Liver (tissue), 9 donors: ENCODE measurements around the gene KCTD16. TPM values are rescaled to one million over a fixed set of nuclear protein-coding genes. Genes with fewer than 3 reads are reported as not detected.

Source experiments
- DNase-seq: peaks from one replicate; pipeline ENCODE4 v3.0.0-alpha.2; 2017; ENCODE audit warnings: low spot score
- H3K27ac ChIP-seq, 2 donors: one replicate each; pipeline ENCODE4 v1.7.0; 2013; ENCODE audit warnings: inconsistent platforms in 2 of 2, low read length in 2 of 2, control low read depth in 1 of 2, low read depth in 1 of 2, mild to moderate bottlenecking in 1 of 2
- H3K27me3 ChIP-seq, 4 donors: one replicate each; pipeline versions ENCODE4 v1.6.1 to v1.7.0; 2013; ENCODE audit warnings: low read length in 3 of 4, inconsistent platforms in 1 of 4, mild to moderate bottlenecking in 1 of 4, moderate library complexity in 1 of 4; ENCODE audit not compliant: control insufficient read depth in 4 of 4, insufficient read depth in 4 of 4
- H3K36me3 ChIP-seq, 4 donors: one replicate each; pipeline versions ENCODE4 v1.6.1 to v1.7.0; 2013; ENCODE audit warnings: low read length in 3 of 4, mild to moderate bottlenecking in 3 of 4, low read depth in 1 of 4, moderate library complexity in 1 of 4; ENCODE audit not compliant: control insufficient read depth in 4 of 4, insufficient read depth in 3 of 4
- H3K4me1 ChIP-seq, 4 donors: one replicate each; pipeline versions ENCODE4 v1.6.1 to v1.7.0; 2013; ENCODE audit warnings: low read length in 3 of 4, mild to moderate bottlenecking in 3 of 4, moderate library complexity in 1 of 4; ENCODE audit not compliant: control insufficient read depth in 4 of 4, insufficient read depth in 4 of 4
- H3K4me3 ChIP-seq, 3 donors: one replicate each; pipeline versions ENCODE4 v1.6.1 to v1.7.0; 2013; ENCODE audit warnings: low read length in 3 of 3, control low read depth in 1 of 3, low read depth in 1 of 3, mild to moderate bottlenecking in 1 of 3
- H3K9ac ChIP-seq, 2 donors: one replicate each; pipeline ENCODE4 v1.7.0; 2013; ENCODE audit warnings: low read length in 2 of 2, mild to moderate bottlenecking in 2 of 2, moderate library complexity in 2 of 2, control low read depth in 1 of 2, low read depth in 1 of 2
- H3K9me3 ChIP-seq, 4 donors: one replicate each; pipeline versions ENCODE4 v1.6.1 to v1.7.0; 2013; ENCODE audit warnings: low read length in 3 of 4; ENCODE audit not compliant: control insufficient read depth in 4 of 4
- ATF3 ChIP-seq: IDR thresholded peaks from 2 replicates; pipeline ENCODE4 v1.6.1; 2016; ENCODE audit warnings: antibody characterized with exemption
- EGR1 ChIP-seq, 2 donors: IDR thresholded peaks; 2 replicates each; pipeline ENCODE4 v1.6.1; 2016 to 2018; ENCODE audit warnings: antibody characterized with exemption in 2 of 2, low read depth in 2 of 2
- FOXA1 ChIP-seq: IDR thresholded peaks from 2 replicates; pipeline ENCODE4 v1.6.1; 2016; ENCODE audit warnings: antibody characterized with exemption
- FOXA2 ChIP-seq: IDR thresholded peaks from 2 replicates; pipeline ENCODE4 v1.6.1; 2016; ENCODE audit warnings: antibody characterized with exemption
- GABPA ChIP-seq, 2 donors: IDR thresholded peaks in 1 of 2; conservative IDR thresholded peaks in 1 of 2; 2 replicates each; pipeline ENCODE4 v1.6.1; 2016; ENCODE audit warnings: antibody characterized with exemption in 2 of 2, mild to moderate bottlenecking in 1 of 2, moderate library complexity in 1 of 2
- HNF4A ChIP-seq, 2 donors: conservative IDR thresholded peaks; 2 replicates each; pipeline ENCODE4 v1.6.1; 2016; ENCODE audit warnings: antibody characterized with exemption in 2 of 2, mild to moderate bottlenecking in 2 of 2
- HNF4G ChIP-seq: IDR thresholded peaks from 2 replicates; pipeline ENCODE4 v1.6.1; 2016; ENCODE audit warnings: antibody characterized with exemption
- JUND ChIP-seq, 2 donors: IDR thresholded peaks; 2 replicates each; pipeline ENCODE4 v1.6.1; 2016; ENCODE audit warnings: antibody characterized with exemption in 2 of 2
- MAX ChIP-seq: IDR thresholded peaks from 2 replicates; pipeline ENCODE4 v1.6.1; 2016; ENCODE audit warnings: antibody characterized with exemption
- NR2F2 ChIP-seq: IDR thresholded peaks from 2 replicates; pipeline ENCODE4 v1.6.1; 2016; ENCODE audit warnings: antibody characterized with exemption
- REST ChIP-seq: IDR thresholded peaks from 2 replicates; pipeline ENCODE4 v1.6.1; 2016; ENCODE audit warnings: antibody characterized with exemption, mild to moderate bottlenecking
- RXRA ChIP-seq, 2 donors: IDR thresholded peaks; 2 replicates each; pipeline ENCODE4 v1.6.1; 2017 to 2018; ENCODE audit warnings: antibody characterized with exemption in 2 of 2, mild to moderate bottlenecking in 1 of 2
- TAF1 ChIP-seq: conservative IDR thresholded peaks from 2 replicates; pipeline ENCODE4 v1.6.1; 2016; ENCODE audit warnings: antibody characterized with exemption, mild to moderate bottlenecking
- YY1 ChIP-seq: IDR thresholded peaks from 2 replicates; pipeline ENCODE4 v1.6.1; 2016; ENCODE audit warnings: antibody characterized with exemption, mild to moderate bottlenecking
- WGBS: extraction: QIAGEN DNeasy Blood & Tissue Kit; methylation state at CpG from one replicate; pipeline ENCODE4 v1.1.7; 2013; 5-methylcytosine and 5-hydroxymethylcytosine counted together
- polyA plus RNA-seq, 2 donors: library from polyadenylated mRNA; stranded (reverse) in 1 of 2; unstranded in 1 of 2; fragments of 200-250 nt in 1 of 2; fragments of >200 nt in 1 of 2; fragmentation: Nextera tagmentation in 1 of 2; extraction: Ambion mirVana in 1 of 2; gene quantifications; one replicate each; pipeline versions ENCODE4 v1.2.1 to v1.2.3, GENCODE V29; 2013 to 2015
- total RNA-seq, 2 donors: library from RNA; depleted of rRNA; stranded (reverse); fragments of >200 nt; gene quantifications; one replicate each; pipeline ENCODE4 v1.2.3, GENCODE V29; 2014
- TF ChIP-seq, protein P1 (sequence below): IDR thresholded peaks from 2 replicates; pipeline ENCODE4 v1.6.1; 2016; ENCODE audit warnings: antibody characterized with exemption
- TF ChIP-seq, protein P2 (sequence below): fragments of 150-350 bp; IDR thresholded peaks from 2 replicates; pipeline ENCODE4 v1.5.1; 2017; ENCODE audit warnings: improper control_type of control experiment, low read depth, low read length; ENCODE audit not compliant: missing input control
- donor health status: healthy.
- donor health status: healthy.
- donor health status: healthy.
- donor health status: healthy.
- donor health status: healthy.

The KCTD16 gene
- total and polyA plus RNA-seq, 4 donors = under 0.01 to 0.05 (median 0.01) TPM; not detected in 1

GRCh38 chr5:144438237-144438636, 267.6 kb downstream of the KCTD16 start:
- no peak overlapping the region for H3K27ac ChIP-seq
- no peak overlapping the region for H3K9ac ChIP-seq
- H3K36me3 ChIP-seq = peaks cover 0 to 1% (median 0%) of the 10 kb centered on the region in 4 donors
- no peak for TF ChIP-seq GABPA (IDR thresholded peaks at IDR 0.05 in 1 of 2, conservative IDR thresholded peaks at IDR 0.05 in 1 of 2)
- TF ChIP-seq NR2F2 = no peak
- TF ChIP-seq, protein P1, sequence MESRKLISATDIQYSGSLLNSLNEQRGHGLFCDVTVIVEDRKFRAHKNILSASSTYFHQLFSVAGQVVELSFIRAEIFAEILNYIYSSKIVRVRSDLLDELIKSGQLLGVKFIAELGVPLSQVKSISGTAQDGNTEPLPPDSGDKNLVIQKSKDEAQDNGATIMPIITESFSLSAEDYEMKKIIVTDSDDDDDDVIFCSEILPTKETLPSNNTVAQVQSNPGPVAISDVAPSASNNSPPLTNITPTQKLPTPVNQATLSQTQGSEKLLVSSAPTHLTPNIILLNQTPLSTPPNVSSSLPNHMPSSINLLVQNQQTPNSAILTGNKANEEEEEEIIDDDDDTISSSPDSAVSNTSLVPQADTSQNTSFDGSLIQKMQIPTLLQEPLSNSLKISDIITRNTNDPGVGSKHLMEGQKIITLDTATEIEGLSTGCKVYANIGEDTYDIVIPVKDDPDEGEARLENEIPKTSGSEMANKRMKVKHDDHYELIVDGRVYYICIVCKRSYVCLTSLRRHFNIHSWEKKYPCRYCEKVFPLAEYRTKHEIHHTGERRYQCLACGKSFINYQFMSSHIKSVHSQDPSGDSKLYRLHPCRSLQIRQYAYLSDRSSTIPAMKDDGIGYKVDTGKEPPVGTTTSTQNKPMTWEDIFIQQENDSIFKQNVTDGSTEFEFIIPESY = no peak
- TF ChIP-seq EGR1 (IDR thresholded peaks at IDR 0.05; ENCODE audit: low read depth in 2 of 2) = no peak
- no peak for TF ChIP-seq HNF4A (conservative IDR thresholded peaks at IDR 0.05)
- TF ChIP-seq TAF1 = no peak
- TF ChIP-seq, protein P2, sequence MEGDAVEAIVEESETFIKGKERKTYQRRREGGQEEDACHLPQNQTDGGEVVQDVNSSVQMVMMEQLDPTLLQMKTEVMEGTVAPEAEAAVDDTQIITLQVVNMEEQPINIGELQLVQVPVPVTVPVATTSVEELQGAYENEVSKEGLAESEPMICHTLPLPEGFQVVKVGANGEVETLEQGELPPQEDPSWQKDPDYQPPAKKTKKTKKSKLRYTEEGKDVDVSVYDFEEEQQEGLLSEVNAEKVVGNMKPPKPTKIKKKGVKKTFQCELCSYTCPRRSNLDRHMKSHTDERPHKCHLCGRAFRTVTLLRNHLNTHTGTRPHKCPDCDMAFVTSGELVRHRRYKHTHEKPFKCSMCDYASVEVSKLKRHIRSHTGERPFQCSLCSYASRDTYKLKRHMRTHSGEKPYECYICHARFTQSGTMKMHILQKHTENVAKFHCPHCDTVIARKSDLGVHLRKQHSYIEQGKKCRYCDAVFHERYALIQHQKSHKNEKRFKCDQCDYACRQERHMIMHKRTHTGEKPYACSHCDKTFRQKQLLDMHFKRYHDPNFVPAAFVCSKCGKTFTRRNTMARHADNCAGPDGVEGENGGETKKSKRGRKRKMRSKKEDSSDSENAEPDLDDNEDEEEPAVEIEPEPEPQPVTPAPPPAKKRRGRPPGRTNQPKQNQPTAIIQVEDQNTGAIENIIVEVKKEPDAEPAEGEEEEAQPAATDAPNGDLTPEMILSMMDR = no peak
- no peak for TF ChIP-seq FOXA1
- no peak for TF ChIP-seq YY1
- TF ChIP-seq REST = no peak
- TF ChIP-seq FOXA2 = no peak
- TF ChIP-seq MAX = no peak
- no peak for TF ChIP-seq JUND (IDR thresholded peaks at IDR 0.05)
- H3K9me3 ChIP-seq = peaks cover 2 to 15% (median 4%) of the 10 kb centered on the region in 4 donors
- peaks cover 0 to 5% (median under 1%) of the 10 kb centered on the region in 4 donors for H3K4me1 ChIP-seq
- no peaks in the 10 kb centered on the region for H3K27me3 ChIP-seq
- no peak overlapping the region for H3K4me3 ChIP-seq
- 94% methylated on average over 4 of the region's 4 CpGs for WGBS
- no peak for DNase-seq

- DNase-seq = no peak
- Histone ChIP-seq H3K4me1 (peaks cover 2 to 9% (median 4%) of the 10 kb centered on the region in 4 donors), H3K27me3 (no peaks in the 10 kb centered on the region), H3K9me3 (peaks cover 0 to 3% (median 0%) of the 10 kb centered on the region in 4 donors), H3K9ac (no peak overlapping the region), H3K4me3 (no peak overlapping the region), H3K27ac (no peak overlapping the region), H3K36me3 (no peaks in the 10 kb centered on the region)
- TF ChIP-seq YY1 = no peak
- TF ChIP-seq REST = no peak
- no peak for TF ChIP-seq HNF4G
- no peak for TF ChIP-seq HNF4A (conservative IDR thresholded peaks at IDR 0.05)
- no peak for TF ChIP-seq RXRA (IDR thresholded peaks at IDR 0.05)
- TF ChIP-seq ATF3 = no peak
- TF ChIP-seq JUND (IDR thresholded peaks at IDR 0.05) = no peak
- TF ChIP-seq FOXA1 = no peak
- TF ChIP-seq MAX = no peak
- 68% methylated on average over 2 of the region's 2 CpGs for WGBS
These were observed 277.8 kb downstream of the KCTD16 start for GRCh38 chr5:144448457-144448856.
